GM12875 (cell line): ENCODE results near the gene TCF7L2.
A peak's percentile ranks its signal among the peaks of the same experiment; 100 is the strongest.
"Not testable (repeated sequence)": the region's sequence is repeated elsewhere in the genome, so short reads cannot be mapped to it uniquely, and the experiment has no call there.

Experiments
- H3K4me3 ChIP-seq: one replicate; pipeline ENCODE4 v1.5.1; 2011; ENCODE audit warnings: low read depth, low read length, control low read depth
- TF ChIP-seq, protein P1 (sequence below): IDR thresholded peaks from 2 replicates; pipeline ENCODE4 v1.5.1; 2011; ENCODE audit warnings: low read depth, mild to moderate bottlenecking, control low read depth, inconsistent platforms, low read length, moderate library complexity, borderline replicate concordance; ENCODE audit not compliant: insufficient read depth

The TCF7L2 gene

DNA sequence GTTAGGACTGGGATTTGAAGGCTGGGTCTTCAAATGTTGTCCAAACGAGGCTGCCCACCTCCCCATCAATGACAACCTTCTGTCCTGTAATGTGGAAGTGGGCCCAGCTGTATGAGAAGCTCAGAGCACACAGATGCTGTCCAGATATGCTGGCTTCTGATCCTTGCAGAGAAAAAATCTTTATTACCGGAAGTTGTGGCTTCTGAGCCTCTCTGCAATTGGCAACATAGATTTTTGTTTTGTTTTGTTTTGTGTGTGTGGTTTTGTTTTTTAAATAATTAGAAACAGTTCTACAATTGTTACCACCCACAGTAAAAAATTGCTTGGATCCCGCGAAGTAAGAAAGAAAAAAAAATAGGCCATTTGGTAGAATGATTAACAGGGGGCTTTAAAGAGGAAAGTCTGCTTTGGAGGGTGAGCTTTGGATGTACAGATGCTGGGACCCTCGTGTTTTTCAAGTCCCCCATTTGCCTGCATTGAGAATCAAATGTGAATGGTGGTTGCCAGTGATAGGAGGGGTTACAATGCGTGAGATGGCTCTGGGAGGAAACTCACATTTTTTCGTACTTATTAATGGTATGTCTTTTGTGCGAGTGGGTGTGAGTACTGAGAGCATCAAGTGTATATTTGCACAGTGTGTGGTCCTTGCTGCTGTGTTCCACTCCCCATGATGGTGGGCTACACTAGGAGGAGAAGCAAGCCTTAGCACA lies 153.2 kb downstream of the TCF7L2 start:
- no peak overlapping the region for H3K4me3 ChIP-seq
- TF ChIP-seq, protein P1, sequence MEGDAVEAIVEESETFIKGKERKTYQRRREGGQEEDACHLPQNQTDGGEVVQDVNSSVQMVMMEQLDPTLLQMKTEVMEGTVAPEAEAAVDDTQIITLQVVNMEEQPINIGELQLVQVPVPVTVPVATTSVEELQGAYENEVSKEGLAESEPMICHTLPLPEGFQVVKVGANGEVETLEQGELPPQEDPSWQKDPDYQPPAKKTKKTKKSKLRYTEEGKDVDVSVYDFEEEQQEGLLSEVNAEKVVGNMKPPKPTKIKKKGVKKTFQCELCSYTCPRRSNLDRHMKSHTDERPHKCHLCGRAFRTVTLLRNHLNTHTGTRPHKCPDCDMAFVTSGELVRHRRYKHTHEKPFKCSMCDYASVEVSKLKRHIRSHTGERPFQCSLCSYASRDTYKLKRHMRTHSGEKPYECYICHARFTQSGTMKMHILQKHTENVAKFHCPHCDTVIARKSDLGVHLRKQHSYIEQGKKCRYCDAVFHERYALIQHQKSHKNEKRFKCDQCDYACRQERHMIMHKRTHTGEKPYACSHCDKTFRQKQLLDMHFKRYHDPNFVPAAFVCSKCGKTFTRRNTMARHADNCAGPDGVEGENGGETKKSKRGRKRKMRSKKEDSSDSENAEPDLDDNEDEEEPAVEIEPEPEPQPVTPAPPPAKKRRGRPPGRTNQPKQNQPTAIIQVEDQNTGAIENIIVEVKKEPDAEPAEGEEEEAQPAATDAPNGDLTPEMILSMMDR: no peak

DNA sequence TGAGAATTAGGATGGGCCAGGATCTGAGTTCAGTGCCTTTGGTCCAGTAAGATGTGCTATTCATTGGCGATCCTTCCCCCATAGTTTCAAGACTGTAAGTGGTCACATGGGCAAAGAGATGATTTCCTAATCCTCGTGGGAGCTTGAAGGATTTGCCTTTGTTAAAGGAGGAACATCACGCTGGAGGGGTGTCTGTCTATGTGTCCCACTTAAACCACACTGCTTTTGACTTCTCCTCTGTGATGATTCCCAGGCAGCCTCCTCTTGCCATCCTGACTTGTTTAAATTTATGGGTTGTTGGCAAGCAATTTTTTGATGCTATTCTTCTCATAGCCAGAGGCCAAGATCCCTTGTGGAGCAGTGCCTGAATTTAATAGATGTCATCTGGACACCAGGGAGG lies 154.0 kb downstream of the TCF7L2 start:
- TF ChIP-seq, protein P1: no peak

DNA sequence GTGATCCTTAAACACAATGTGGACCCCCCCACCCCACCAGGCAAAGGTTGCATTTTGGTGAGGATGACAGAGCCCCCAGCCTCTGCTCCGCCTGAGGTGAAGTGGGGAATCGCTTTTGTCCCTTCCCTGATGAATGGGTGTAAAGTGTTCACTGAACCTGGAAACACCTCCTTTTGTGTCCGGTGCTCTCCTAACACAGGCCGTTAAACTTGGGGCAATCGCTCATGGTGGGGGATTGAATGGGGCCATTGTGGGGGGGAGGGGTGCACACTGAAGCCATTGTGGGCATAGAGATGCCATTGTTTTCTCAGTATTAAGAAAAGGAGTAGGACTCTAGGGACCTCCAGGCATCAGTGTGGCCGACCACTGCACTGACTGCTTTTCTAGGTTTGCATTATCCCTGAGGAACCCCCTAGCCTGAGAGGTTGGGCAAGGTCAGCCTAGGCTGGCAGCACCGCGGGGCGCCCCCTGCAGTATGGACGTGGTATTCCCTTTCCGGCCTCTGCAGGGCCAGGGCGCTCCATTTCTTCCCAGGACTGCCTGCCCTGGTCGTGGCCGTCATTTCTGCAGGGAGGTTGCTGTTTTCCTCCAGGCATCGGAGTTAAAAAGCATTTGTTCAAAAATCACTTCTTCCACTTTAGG lies 158.3 kb downstream of the TCF7L2 start:
- no peak overlapping the region for H3K4me3 ChIP-seq
- TF ChIP-seq, protein P1: peak; percentile 61

More for the DNA sequence above, 154.0 kb downstream of the TCF7L2 start:
- H3K4me3 ChIP-seq: no peak overlapping the region

DNA sequence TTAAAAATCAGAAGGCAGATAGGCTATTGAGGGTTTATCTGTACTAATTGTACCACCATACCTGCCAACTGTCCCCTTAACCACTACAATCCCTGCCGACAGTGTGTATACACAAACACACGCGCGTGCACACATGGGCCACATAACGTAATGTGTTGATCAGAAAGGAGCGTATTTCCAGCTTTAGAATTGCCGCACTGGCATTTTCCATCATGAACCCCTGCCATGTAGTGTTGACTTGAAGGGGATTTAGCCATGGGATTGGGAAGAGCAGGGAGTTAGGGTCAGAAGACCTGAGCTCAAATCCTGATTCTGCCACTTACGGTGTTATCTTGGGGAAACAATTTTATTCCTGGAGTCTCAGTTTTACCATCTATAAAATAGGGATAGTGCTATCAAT lies 158.9 kb downstream of the TCF7L2 start:
- TF ChIP-seq, protein P1: no peak
- no peak overlapping the region for H3K4me3 ChIP-seq

DNA sequence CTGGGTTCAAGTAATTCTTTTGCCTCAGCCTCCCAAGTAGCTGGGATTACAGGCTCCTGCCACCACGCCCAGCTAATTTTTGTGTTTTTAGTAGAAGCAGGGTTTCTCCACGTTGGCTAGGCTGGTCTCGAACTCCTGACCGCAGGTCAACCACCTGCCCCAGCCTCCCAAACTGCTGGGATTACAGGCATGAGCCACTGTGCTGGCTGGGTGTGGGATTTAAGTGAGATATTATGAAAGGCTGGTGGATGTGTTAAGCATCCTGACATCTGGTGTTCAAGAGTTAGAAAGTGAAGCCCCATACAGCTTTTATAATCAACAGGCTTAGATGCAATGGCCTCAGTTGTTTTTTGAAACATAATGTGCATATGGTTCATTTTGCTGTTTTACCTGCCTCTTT lies 159.4 kb downstream of the TCF7L2 start:
- H3K4me3 ChIP-seq: not testable (repeated sequence)

DNA sequence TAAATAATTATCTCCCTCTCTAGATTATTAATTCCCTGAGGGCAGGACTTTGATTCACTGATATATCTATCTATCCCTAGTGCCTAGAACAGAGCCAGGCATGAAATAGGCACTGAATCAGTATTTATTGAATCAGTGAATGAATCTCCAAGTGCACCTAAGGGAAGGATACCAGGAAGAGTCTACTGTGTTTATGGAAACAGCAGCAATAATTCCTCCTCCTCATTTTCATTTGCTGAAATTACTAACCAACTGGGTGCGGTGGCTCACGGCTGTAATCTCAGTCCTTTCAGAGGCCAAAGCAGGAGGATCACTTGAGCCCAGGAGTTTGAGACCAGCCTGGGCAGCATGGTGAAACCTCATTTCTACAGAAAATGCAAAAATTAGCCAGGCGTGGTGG lies 161.2 kb downstream of the TCF7L2 start:
- no peak overlapping the region for H3K4me3 ChIP-seq
- TF ChIP-seq, protein P1: no peak

DNA sequence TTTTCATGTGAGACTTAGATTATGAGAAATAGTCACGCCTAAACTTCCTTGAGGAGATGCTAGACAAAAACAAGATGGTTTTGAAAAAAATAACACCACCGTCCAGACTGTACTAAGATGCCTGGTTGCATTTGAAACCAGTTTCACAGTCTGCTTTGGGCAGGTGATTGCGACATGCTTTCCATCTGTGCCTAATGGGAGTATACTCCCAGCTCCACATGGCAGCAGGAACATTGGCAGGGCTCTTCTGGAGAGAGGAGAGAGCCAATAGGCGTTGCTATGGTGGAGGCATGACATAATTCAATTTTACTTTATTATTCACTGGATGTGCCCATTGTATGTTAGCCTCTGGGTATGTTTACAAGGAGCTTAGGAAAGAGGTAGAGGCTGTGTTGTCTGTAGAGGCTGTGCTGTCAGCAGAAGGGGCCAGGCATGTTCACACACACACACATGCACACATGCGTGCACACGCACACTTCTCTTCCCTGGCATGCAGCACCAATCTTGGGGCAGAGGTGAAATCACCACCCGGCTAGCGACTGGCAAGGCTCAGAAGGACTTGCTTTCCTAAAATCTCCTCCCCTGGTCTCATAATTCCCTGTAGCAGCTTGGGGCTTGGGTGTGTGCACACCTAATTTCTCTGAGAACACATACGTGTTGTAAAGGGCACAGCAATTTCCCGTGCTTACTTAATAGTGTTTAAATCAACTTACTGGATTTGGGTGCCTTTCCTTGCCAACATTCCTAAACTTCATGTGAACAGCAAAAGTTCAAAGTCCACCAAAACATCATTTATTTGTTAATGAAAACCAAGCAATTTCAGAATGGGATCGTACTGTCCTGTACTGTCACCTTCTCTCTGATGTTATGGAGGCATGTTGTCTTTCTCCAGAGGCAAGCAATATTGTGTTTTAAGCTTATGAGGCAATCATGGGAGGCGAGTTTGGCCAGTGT lies 162.1 kb downstream of the TCF7L2 start:
- no peak overlapping the region for H3K4me3 ChIP-seq
- TF ChIP-seq, protein P1: no peak
